ENCODE results near the gene LBP.
"Not testable (repeated sequence)": the region's sequence is repeated elsewhere in the genome, so short reads cannot be mapped to it uniquely, and the experiment has no call there.

Gene LBP

GRCh38 chr20:38350879-38351775 lies 4.8 kb downstream of the LBP start:
- no peak for DNase-seq

GRCh38 chr20:38353316-38353715 lies 7.0 kb downstream of the LBP start:
- no peak for DNase-seq

GRCh38 chr20:38354227-38354626 lies 7.9 kb downstream of the LBP start:
- no peak for DNase-seq

GRCh38 chr20:38355161-38356012 lies 9.1 kb downstream of the LBP start:
- no peak for DNase-seq

- no peak for DNase-seq
Measured at GRCh38 chr20:38357653-38358207, 11.4 kb downstream of the LBP start.

- DNase-seq, result no peak
Measured at GRCh38 chr20:38358556-38358955, 12.3 kb downstream of the LBP start.

- DNase-seq, result no peak
Measured at GRCh38 chr20:38363004-38363747, 16.9 kb downstream of the LBP start.

GRCh38 chr20:38369389-38369788 lies 23.1 kb downstream of the LBP start:
- DNase-seq, result no peak

- no peak for DNase-seq
Measured at GRCh38 chr20:38372806-38373205, 26.5 kb downstream of the LBP start.

- no peak for DNase-seq
Measured at GRCh38 chr20:38373231-38373867, 27.1 kb downstream of the LBP start.

- no peak for DNase-seq
Measured at GRCh38 chr20:38373898-38374297, 27.6 kb downstream of the LBP start.

GRCh38 chr20:38377039-38377685 lies 30.9 kb downstream of the LBP start:
- DNase-seq, result no peak

- DNase-seq, result not testable (repeated sequence)
Measured at GRCh38 chr20:38377838-38378237, 31.6 kb downstream of the LBP start.

- DNase-seq, result no peak
Measured at GRCh38 chr20:38383147-38383546, 36.9 kb downstream of the LBP start.

GRCh38 chr20:38386004-38386403 lies 39.7 kb downstream of the LBP start:
- DNase-seq, result no peak

- no peak for DNase-seq
Measured at GRCh38 chr20:38386851-38387250, 40.6 kb downstream of the LBP start.

GRCh38 chr20:38387953-38388352 lies 41.7 kb downstream of the LBP start:
- no peak for DNase-seq

- DNase-seq, result no peak
Measured at GRCh38 chr20:38392356-38392755, 46.1 kb downstream of the LBP start.

- DNase-seq, result no peak
Measured at GRCh38 chr20:38393259-38393658, 47.0 kb downstream of the LBP start.

GRCh38 chr20:38395165-38395564 lies 48.9 kb downstream of the LBP start:
- DNase-seq, result no peak

GRCh38 chr20:38395751-38396395 lies 49.6 kb downstream of the LBP start:
- DNase-seq, result not testable (repeated sequence)
